Mesenchymal stem cell (in vitro differentiated cells and primary cell): ENCODE data around the gene MINDY4.
"Not testable (repeated sequence)": the region's sequence is repeated elsewhere in the genome, so short reads cannot be mapped to it uniquely, and the experiment has no call there.

Experiments
- DNase-seq: peaks from one replicate; pipeline ENCODE4 v3.0.0-alpha.2; 2013
- H2AFZ ChIP-seq: one replicate; pipeline ENCODE4 v1.6.1; 2013; ENCODE audit warnings: low read depth, mild to moderate bottlenecking, control low read depth, inconsistent platforms, low read length, moderate library complexity
- H2AK5ac ChIP-seq: 2 replicates; pipeline ENCODE4 v1.6.1; 2013; ENCODE audit warnings: low read length, moderate library complexity, mild to moderate bottlenecking, inconsistent platforms; ENCODE audit not compliant: severe bottlenecking
- H2BK120ac ChIP-seq: one replicate; pipeline ENCODE4 v1.6.1; 2013; ENCODE audit warnings: low read depth, mild to moderate bottlenecking, inconsistent platforms, low read length, moderate library complexity
- H2BK12ac ChIP-seq, 2 experiments: one replicate each; pipeline ENCODE4 v1.6.1; 2013; ENCODE audit warnings: inconsistent platforms in 2 of 2, low read length in 2 of 2, mild to moderate bottlenecking in 2 of 2, moderate library complexity in 2 of 2, control low read depth in 1 of 2
- H2BK15ac ChIP-seq: one replicate; pipeline ENCODE4 v1.6.1; 2013; ENCODE audit warnings: mild to moderate bottlenecking, low read depth, inconsistent platforms; ENCODE audit not compliant: poor library complexity, severe bottlenecking
- H2BK5ac ChIP-seq: 2 replicates; pipeline ENCODE4 v1.6.1; 2013; ENCODE audit warnings: low read depth, mild to moderate bottlenecking, low read length, control low read depth, inconsistent platforms; ENCODE audit not compliant: poor library complexity, severe bottlenecking
- H3K14ac ChIP-seq, 2 experiments: one replicate each; pipeline ENCODE4 v1.6.1; 2013; ENCODE audit warnings: inconsistent platforms in 2 of 2, low read length in 2 of 2, control low read depth in 1 of 2, mild to moderate bottlenecking in 1 of 2, moderate library complexity in 1 of 2
- H3K18ac ChIP-seq, 2 experiments: one replicate each; pipeline ENCODE4 v1.6.1; 2013; ENCODE audit warnings: inconsistent platforms in 2 of 2, low read length in 2 of 2, control low read depth in 1 of 2, low read depth in 1 of 2, mild to moderate bottlenecking in 1 of 2
- H3K23ac ChIP-seq, 2 experiments: one replicate each; pipeline ENCODE4 v1.6.1; 2013; ENCODE audit warnings: inconsistent platforms in 2 of 2, low read length in 2 of 2, mild to moderate bottlenecking in 2 of 2, moderate library complexity in 2 of 2, control low read depth in 1 of 2
- H3K27ac ChIP-seq: 2 replicates; pipeline ENCODE4 v1.5.1; 2013; ENCODE audit warnings: mild to moderate bottlenecking, moderate library complexity, low read length, control low read depth, inconsistent platforms; ENCODE audit not compliant: poor library complexity, severe bottlenecking
- H3K27me3 ChIP-seq, 2 experiments: 2 replicates each; pipeline versions ENCODE4 v1.6.1 to v1.7.0; 2013; ENCODE audit warnings: low read length in 2 of 2, mild to moderate bottlenecking in 2 of 2, moderate library complexity in 2 of 2, control low read depth in 1 of 2, inconsistent platforms in 1 of 2; ENCODE audit not compliant: control insufficient read depth in 1 of 2, insufficient read depth in 1 of 2
- H3K36me3 ChIP-seq, 2 experiments: 2 replicates each; pipeline versions ENCODE4 v1.6.1 to v1.7.0; 2013; ENCODE audit warnings: low read length in 2 of 2, control low read depth in 1 of 2, inconsistent platforms in 1 of 2, low read depth in 1 of 2, mild to moderate bottlenecking in 1 of 2; ENCODE audit not compliant: insufficient read depth in 2 of 2, control insufficient read depth in 1 of 2
- H3K4ac ChIP-seq, 2 experiments: one replicate each; pipeline ENCODE4 v1.6.1; 2013; ENCODE audit warnings: inconsistent platforms in 2 of 2, low read length in 2 of 2, mild to moderate bottlenecking in 2 of 2, moderate library complexity in 2 of 2, control low read depth in 1 of 2, low read depth in 1 of 2
- H3K4me1 ChIP-seq: 2 replicates; pipeline ENCODE4 v1.6.1; 2013; ENCODE audit warnings: low read depth, low read length, control low read depth; ENCODE audit not compliant: control insufficient read depth, insufficient read depth
- H3K4me2 ChIP-seq: 2 replicates; pipeline ENCODE4 v1.6.1; 2013; ENCODE audit warnings: low read length, mild to moderate bottlenecking, inconsistent platforms; ENCODE audit not compliant: poor library complexity, severe bottlenecking
- H3K4me3 ChIP-seq, 2 experiments: 2 replicates each; pipeline versions ENCODE4 v1.5.1 to v1.7.0; 2013; ENCODE audit warnings: low read length in 2 of 2, mild to moderate bottlenecking in 2 of 2, control low read depth in 1 of 2, low read depth in 1 of 2; ENCODE audit not compliant: insufficient read depth in 1 of 2
- H3K79me1 ChIP-seq: replicated peaks from 2 replicates; pipeline ENCODE4 v1.6.1; 2013; ENCODE audit warnings: mild to moderate bottlenecking, control low read depth, low read length, inconsistent platforms; ENCODE audit not compliant: poor library complexity, severe bottlenecking
- H3K9ac ChIP-seq: 2 replicates; pipeline ENCODE4 v1.7.0; 2013; ENCODE audit warnings: mild to moderate bottlenecking, low read length, moderate library complexity
- H3K9me3 ChIP-seq: 2 replicates; pipeline ENCODE4 v1.7.0; 2013; ENCODE audit warnings: mild to moderate bottlenecking, low read length; ENCODE audit not compliant: control insufficient read depth
- H4K8ac ChIP-seq: one replicate; pipeline ENCODE4 v1.6.1; 2013; ENCODE audit warnings: inconsistent platforms, mild to moderate bottlenecking, low read length, moderate library complexity
- H4K91ac ChIP-seq: one replicate; pipeline ENCODE4 v1.6.1; 2013; ENCODE audit warnings: mild to moderate bottlenecking, low read length, inconsistent platforms
- WGBS: methylation state at CpG from one replicate; pipeline ENCODE4 v1.1.7; 2013; ENCODE audit warnings: mixed read lengths; 5-methylcytosine and 5-hydroxymethylcytosine counted together

The MINDY4 gene

GRCh38 chr7:30804078-30804661 is 33.0 kb downstream of the MINDY4 start:
- no peak overlapping the region for H2AFZ ChIP-seq
- H2AK5ac ChIP-seq: peak overlapping the region; percentile 100
- no peak overlapping the region for H3K4me2 ChIP-seq
- no peaks in the 10 kb centered on the region for H3K9me3 ChIP-seq
- H3K4me1 ChIP-seq: peaks cover 39% of the 10 kb centered on the region
- H3K18ac ChIP-seq: peak overlapping the region; percentile 92 to 95
- H3K27ac ChIP-seq: peak overlapping the region; percentile 89
- peak overlapping the region; percentile 78 for H2BK5ac ChIP-seq
- 0% methylated on average over 2 of the region's 3 CpGs for WGBS
- peaks cover 3% of the 10 kb centered on the region in 2 experiments for H3K36me3 ChIP-seq
- H3K14ac ChIP-seq: no peak overlapping the region
- H3K79me1 ChIP-seq: peaks cover 32% of the 10 kb centered on the region
- H3K23ac ChIP-seq: no peak overlapping the region
- H4K91ac ChIP-seq: peak overlapping the region; percentile 88
- H2BK120ac ChIP-seq: peak overlapping the region; percentile 93
- H2BK15ac ChIP-seq: peak overlapping the region; percentile 3
- H4K8ac ChIP-seq: peak overlapping the region; percentile 97
- peak; percentile 89 for DNase-seq
- H3K27me3 ChIP-seq: no peaks in the 10 kb centered on the region
- peak overlapping the region; percentile 81 to 96 for H3K4ac ChIP-seq
- H3K9ac ChIP-seq: peak overlapping the region; percentile 35
- peak overlapping the region in 1 of 2 experiments; percentile 7 for H3K4me3 ChIP-seq
- H2BK12ac ChIP-seq: peak overlapping the region in 1 of 2 experiments; percentile 100

GRCh38 chr7:30805081-30805691 is 34.0 kb downstream of the MINDY4 start:
- Histone ChIP-seq H4K91ac (peak overlapping the region; percentile 98), H4K8ac (peak overlapping the region; percentile 92), H3K4me2 (no peak overlapping the region), H3K18ac (peak overlapping the region; percentile 96 to 99), H3K36me3 (peaks cover 3% of the 10 kb centered on the region in 2 experiments), H3K27ac (peak overlapping the region; percentile 88), H2AFZ (no peak overlapping the region), H3K9ac (peak overlapping the region; percentile 35), H3K23ac (no peak overlapping the region), H3K9me3 (no peaks in the 10 kb centered on the region), H3K4me1 (peaks cover 30% of the 10 kb centered on the region), H2BK120ac (peak overlapping the region; percentile 99), H2BK5ac (peak overlapping the region; percentile 71), H3K27me3 (no peaks in the 10 kb centered on the region), H2AK5ac (peak overlapping the region; percentile 87), H2BK15ac (peak overlapping the region; percentile 60), H3K14ac (peak overlapping the region in 1 of 2 experiments; percentile 82), H2BK12ac (peak overlapping the region; percentile 100), H3K79me1 (peaks cover 32% of the 10 kb centered on the region), H3K4me3 (no peak overlapping the region), H3K4ac (peak overlapping the region; percentile 92 to 98)
- DNase-seq: no peak
- 95% methylated on average over 9 of the region's 9 CpGs for WGBS

GRCh38 chr7:30805931-30806330 is 34.7 kb downstream of the MINDY4 start:
- peak overlapping the region; percentile 53 for H4K91ac ChIP-seq
- H3K9ac ChIP-seq: no peak overlapping the region
- H2AK5ac ChIP-seq: peak overlapping the region; percentile 87
- H4K8ac ChIP-seq: no peak overlapping the region
- H3K36me3 ChIP-seq: peaks cover 3% of the 10 kb centered on the region in 2 experiments
- WGBS: 93% methylated on average over 6 of the region's 6 CpGs
- H3K27ac ChIP-seq: no peak overlapping the region
- H3K79me1 ChIP-seq: peaks cover 32% of the 10 kb centered on the region
- H3K4me1 ChIP-seq: peaks cover 25% of the 10 kb centered on the region
- peak overlapping the region in 1 of 2 experiments; percentile 98 for H3K4ac ChIP-seq
- no peaks in the 10 kb centered on the region for H3K9me3 ChIP-seq
- H3K14ac ChIP-seq: no peak overlapping the region
- peak overlapping the region in 1 of 2 experiments; percentile 96 for H3K18ac ChIP-seq
- H2BK5ac ChIP-seq: no peak overlapping the region
- no peak overlapping the region for H2AFZ ChIP-seq
- no peak overlapping the region for H3K4me2 ChIP-seq
- no peak overlapping the region for H3K23ac ChIP-seq
- DNase-seq: no peak
- no peak overlapping the region for H2BK120ac ChIP-seq
- no peak overlapping the region for H3K4me3 ChIP-seq
- H2BK15ac ChIP-seq: no peak overlapping the region
- H2BK12ac ChIP-seq: peak overlapping the region; percentile 100
- no peaks in the 10 kb centered on the region for H3K27me3 ChIP-seq

- not testable (repeated sequence) for H3K27me3 ChIP-seq, H3K9ac ChIP-seq, H2BK15ac ChIP-seq, H3K4ac ChIP-seq, H2BK12ac ChIP-seq, H3K4me3 ChIP-seq, H3K23ac ChIP-seq, H2AK5ac ChIP-seq, H3K14ac ChIP-seq, H2BK120ac ChIP-seq, DNase-seq, H2AFZ ChIP-seq, H4K91ac ChIP-seq, H3K18ac ChIP-seq, H3K4me2 ChIP-seq, H2BK5ac ChIP-seq, H3K9me3 ChIP-seq, H3K36me3 ChIP-seq, H4K8ac ChIP-seq, H3K27ac ChIP-seq
- 94% methylated on average over 7 of the region's 8 CpGs for WGBS
- peaks cover 19% of the 10 kb centered on the region for H3K4me1 ChIP-seq
- H3K79me1 ChIP-seq: peaks cover 33% of the 10 kb centered on the region
Observed at GRCh38 chr7:30807477-30807876, 36.3 kb downstream of the MINDY4 start.
